ENCODE data around the gene NOPCHAP1.

DNA sequence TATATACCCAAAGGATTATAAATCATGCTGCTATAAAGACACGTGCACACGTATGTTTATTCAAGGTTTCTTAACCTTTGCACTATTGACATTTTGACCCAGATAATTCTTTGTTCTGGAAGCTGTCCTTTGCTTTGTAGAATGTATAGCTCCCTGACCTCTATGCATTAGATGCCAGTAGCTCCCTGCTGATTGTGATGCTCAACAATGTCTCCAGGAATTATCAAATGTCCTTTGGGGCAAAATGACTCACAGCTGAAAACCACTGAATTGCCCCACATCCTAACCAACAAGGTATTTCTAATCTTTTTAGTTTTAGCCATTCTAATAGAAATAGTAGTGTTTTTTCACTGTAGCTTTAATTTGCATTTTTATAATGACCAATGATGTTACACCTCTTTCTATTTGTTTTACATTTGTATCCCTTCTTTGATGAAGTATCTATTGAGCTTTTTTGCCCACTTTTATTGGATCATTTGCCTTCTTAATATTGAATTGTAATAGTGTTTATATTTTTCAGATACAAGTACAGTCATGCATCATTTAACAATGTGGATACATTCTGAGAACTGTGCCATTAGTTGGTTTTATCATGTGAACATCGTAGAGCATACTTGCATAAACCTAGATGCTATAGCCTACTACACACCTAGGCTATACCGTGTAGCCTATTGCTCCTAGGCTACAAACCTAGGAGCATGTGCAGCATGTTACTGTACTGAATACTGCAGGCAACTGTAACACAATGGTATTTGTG, 10.4 kb upstream of the NOPCHAP1 start:
- no peak for TF ChIP-seq EZH2 (IDR thresholded peaks at IDR 0.05; ENCODE audit: low read length)
- TF ChIP-seq CTCF (optimal IDR thresholded peaks at IDR 0.05 in 1 of 3, IDR thresholded peaks at IDR 0.05 in 1 of 3, conservative IDR thresholded peaks at IDR 0.05 in 1 of 3; ENCODE audit: extremely low read depth in 1 of 3, insufficient read depth in 2 of 3, low read length in 3 of 3): no peak

Measured in keratinocyte (primary cell).